Bronchial epithelial cell (primary cell): ENCODE results near the gene MINDY3. TPM values are rescaled to one million over a fixed set of nuclear protein-coding genes. Genes with fewer than 3 reads are reported as not detected.

Experiments
- DNase-seq: peaks from one replicate; pipeline ENCODE4 v3.0.0-alpha.2; 2010; ENCODE audit warnings: low read depth
- FAIRE-seq: peaks from 2 replicates; lab custom pipeline; 2011; peaks lifted over from hg19 to GRCh38; lab: Jason Lieb, UNC
- H3K27me3 ChIP-seq: 2 replicates; pipeline ENCODE4 v1.5.1; 2011; ENCODE audit warnings: low read length; ENCODE audit not compliant: control insufficient read depth, insufficient read depth
- H3K36me3 ChIP-seq: 2 replicates; pipeline ENCODE4 v1.5.1; 2011; ENCODE audit warnings: low read length; ENCODE audit not compliant: control insufficient read depth, insufficient read depth
- H3K4me3 ChIP-seq: 2 replicates; pipeline ENCODE4 v1.5.1; 2011; ENCODE audit warnings: mild to moderate bottlenecking, low read depth, low read length, control low read depth
- CTCF ChIP-seq: IDR thresholded peaks from 2 replicates; pipeline ENCODE4 v1.5.1; 2011; ENCODE audit warnings: mild to moderate bottlenecking, moderate library complexity, low read length, control low read depth, inconsistent platforms; ENCODE audit not compliant: insufficient read depth, severe bottlenecking
- total RNA-seq: library from RNA; depleted of rRNA; stranded (reverse); fragments of >200 nt; gene quantifications from 2 replicates; pipeline ENCODE4 v1.2.1, GENCODE V29; 2014

MINDY3 gene
- total RNA-seq, 1 donor from 2014 or later, result 19.7 TPM

DNA sequence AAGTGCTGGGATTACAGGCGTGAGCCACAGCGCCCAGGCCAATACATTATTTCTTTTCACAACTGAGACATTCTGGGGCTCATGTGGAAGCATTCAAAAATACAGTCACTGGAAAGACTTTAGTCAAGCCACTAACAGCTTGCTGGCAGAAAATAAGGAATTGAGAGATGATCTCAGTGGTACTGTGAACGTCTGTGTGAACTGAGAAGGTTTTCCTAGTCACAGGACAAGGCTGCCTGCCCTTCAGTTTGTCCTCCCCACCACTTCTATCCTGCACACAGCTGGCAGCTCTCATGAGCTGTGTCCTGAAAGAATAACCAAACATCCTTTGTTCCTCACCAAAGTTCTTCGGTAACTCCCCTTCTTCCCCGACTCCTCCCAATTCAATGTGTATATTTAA lies 109.3 kb downstream of the MINDY3 start:
- FAIRE-seq (no peak), DNase-seq (no peak)
- Histone ChIP-seq H3K27me3 (no peaks in the 10 kb centered on the region), H3K4me3 (no peak overlapping the region), H3K36me3 (no peaks in the 10 kb centered on the region)
- no peak for TF ChIP-seq CTCF

GRCh38 chr10:15748126-15748525 lies 112.2 kb downstream of the MINDY3 start:
- no peak for TF ChIP-seq CTCF
- Histone ChIP-seq H3K4me3 (no peak overlapping the region), H3K36me3 (no peaks in the 10 kb centered on the region), H3K27me3 (no peaks in the 10 kb centered on the region)
- FAIRE-seq (no peak), DNase-seq (no peak)

GRCh38 chr10:15747632-15748031 lies 112.7 kb downstream of the MINDY3 start:
- DNase-seq (no peak), FAIRE-seq (no peak)
- Histone ChIP-seq H3K36me3 (no peaks in the 10 kb centered on the region), H3K27me3 (no peaks in the 10 kb centered on the region), H3K4me3 (no peak overlapping the region)
- TF ChIP-seq CTCF, result no peak

DNA sequence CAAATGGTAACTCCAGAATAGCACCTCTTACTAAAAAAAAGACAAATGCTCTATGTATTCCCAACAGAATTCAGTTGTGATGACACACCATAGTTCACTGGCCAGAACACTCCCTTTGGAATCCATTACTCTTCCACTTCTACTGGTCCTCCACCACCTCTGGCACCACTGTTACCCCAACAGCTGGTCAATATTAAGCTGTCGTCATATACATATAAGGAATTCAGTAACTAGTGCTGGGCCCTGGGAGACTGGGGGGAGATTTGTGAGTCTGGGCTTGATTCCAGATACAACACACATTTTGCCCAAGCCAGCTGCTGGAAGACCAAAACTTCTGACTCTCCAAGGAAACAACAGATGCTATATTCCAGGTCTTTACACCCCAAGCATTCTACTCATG lies 114.6 kb downstream of the MINDY3 start:
- no peak for TF ChIP-seq CTCF
- no peak for FAIRE-seq
- no peak for DNase-seq
- no peaks in the 10 kb centered on the region for H3K27me3 ChIP-seq
- no peak overlapping the region for H3K4me3 ChIP-seq
- no peaks in the 10 kb centered on the region for H3K36me3 ChIP-seq

- H3K36me3 ChIP-seq, result no peaks in the 10 kb centered on the region
- DNase-seq (peak; percentile 55), FAIRE-seq (no peak)
- no peaks in the 10 kb centered on the region for H3K27me3 ChIP-seq
- peak; percentile 58 for TF ChIP-seq CTCF
- no peak overlapping the region for H3K4me3 ChIP-seq
These were observed 116.0 kb downstream of the MINDY3 start for GRCh38 chr10:15744217-15744865.

DNA sequence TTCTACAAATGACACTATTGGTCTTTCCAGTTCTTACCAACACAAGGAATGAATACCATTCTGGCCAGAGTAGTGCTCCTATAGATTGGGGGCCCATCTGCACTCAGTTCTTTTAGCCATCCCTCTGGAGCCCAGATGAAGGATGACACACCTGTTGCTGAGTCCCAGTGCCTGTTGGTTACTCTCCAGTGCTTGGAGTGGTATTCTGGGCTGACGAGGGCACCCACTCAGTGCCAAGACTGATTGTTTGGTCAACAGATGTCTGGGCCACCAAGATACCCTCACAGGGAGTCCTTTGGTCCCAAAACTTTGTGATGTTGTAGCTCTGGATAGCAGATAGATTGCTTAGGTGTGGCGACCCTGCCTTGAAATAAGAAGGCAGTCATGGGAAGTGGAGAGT lies 116.9 kb downstream of the MINDY3 start:
- no peak for DNase-seq
- no peak for FAIRE-seq
- no peaks in the 10 kb centered on the region for H3K27me3 ChIP-seq

More for the DNA sequence above, 116.9 kb downstream of the MINDY3 start:
- TF ChIP-seq CTCF, result no peak
- H3K36me3 ChIP-seq, result no peaks in the 10 kb centered on the region
- no peak overlapping the region for H3K4me3 ChIP-seq
